Adrenal gland (tissue), 12 donors: ENCODE data around the gene NRIP2. TPM values are rescaled to one million over a fixed set of nuclear protein-coding genes. Genes with fewer than 3 reads are reported as not detected.

ENCODE experiments used
- DNase-seq, 7 donors: peaks; one replicate each; pipeline ENCODE4 v3.0.0-alpha.2; 2019 to 2020
- H3K27ac ChIP-seq, 5 donors: fragments of 200-600 bp; sonication (generic) in 4 of 5; 1 replicate in 3 of 5; 2 replicates in 2 of 5; pipeline versions ENCODE4 v1.5.1 to v1.8.0; 2016 to 2020; ENCODE audit warnings: mild to moderate bottlenecking in 1 of 5
- H3K27me3 ChIP-seq: fragments of 200-600 bp; 2 replicates; pipeline ENCODE4 v1.8.0; 2021
- H3K36me3 ChIP-seq, 2 donors: fragments of 200-600 bp; replicated peaks in 1 of 2; 1 replicate in 1 of 2; 2 replicates in 1 of 2; pipeline versions ENCODE4 v1.5.1 to v1.8.0; 2018 to 2022
- H3K4me1 ChIP-seq, 2 donors: fragments of 200-600 bp; replicated peaks in 1 of 2; 1 replicate in 1 of 2; 2 replicates in 1 of 2; pipeline versions ENCODE4 v1.5.1 to v1.8.0; 2018 to 2021
- H3K4me3 ChIP-seq, 4 donors: fragments of 200-600 bp; sonication (generic) in 3 of 4; one replicate each; pipeline ENCODE4 v1.5.1; 2016 to 2018
- H3K9me3 ChIP-seq, 3 donors: fragments of 200-600 bp; sonication (generic) in 1 of 3; replicated peaks in 1 of 3; 1 replicate in 2 of 3; 2 replicates in 1 of 3; pipeline versions ENCODE4 v1.5.1 to v1.8.0; 2016 to 2021
- POLR2A ChIP-seq, 2 donors: fragments of 450-650 bp; IDR thresholded peaks; one replicate each; pipeline ENCODE4 v1.6.1; 2017; ENCODE audit warnings: antibody characterized with exemption in 2 of 2, mild to moderate bottlenecking in 2 of 2, moderate library complexity in 1 of 2
- WGBS, 4 donors: extraction: QIAGEN DNeasy Blood & Tissue Kit in 2 of 4; methylation state at CpG; one replicate each; pipeline versions ENCODE4 v1.1.5 to v1.1.7; 2013 to 2017; 5-methylcytosine and 5-hydroxymethylcytosine counted together
- intact Hi-C, 2 donors: fragments of 100-400 bp; cut with DNase I; formaldehyde crosslinking; loops; one replicate each; pipeline versions ENCODE4 v1.14.1 to v1.15.0; 2022 to 2023
- polyA plus RNA-seq, 3 donors: library from polyadenylated mRNA; stranded (reverse); fragments of 200-250 nt in 2 of 3; fragments of 350-450 nt in 1 of 3; fragmentation: Illumina TruSeq in 1 of 3; extraction: RNeasy Lipid Tissue Mini Kit (QIAGEN cat#74804) in 1 of 3; gene quantifications; one replicate each; pipeline ENCODE4 v1.2.3, GENCODE V29; 2013 to 2014
- total RNA-seq, 9 donors: library from RNA; depleted of rRNA in 4 of 9; stranded (reverse); fragments of >200 nt in 4 of 9; fragments of 120-200 nt in 1 of 9; fragmentation: NEBNext Ultra II Directional in 1 of 9; extraction: Animal tissue kit (Norgen Biotek cat#: 25700) in 1 of 9; gene quantifications; one replicate each; pipeline versions ENCODE4 v1.1.0 to v1.2.4, GENCODE V29; 2013 to 2023
- TF ChIP-seq, protein P1 (sequence below), 6 experiments: fragments of 450-650 bp in 4 of 6; fragments of 200-600 bp in 2 of 6; sonication (generic) in 1 of 6; IDR thresholded peaks; 1 replicate in 5 of 6; 2 replicates in 1 of 6; pipeline versions ENCODE4 v1.5.1 to v1.8.0; 2016 to 2021; ENCODE audit warnings: antibody characterized with exemption in 6 of 6, mild to moderate bottlenecking in 2 of 6, moderate library complexity in 1 of 6
- donor health status: healthy with polysubstance abuse.
- donor health status: Bipolar disorder and iron deficiency.
- donor health status: DM: yes; HTN: yes; CAD: no.
- donor health status: DM: no; HTN: no; CAD: no.
- donor health status: DM: no; HTN: no; CAD: no.
- donor health status: DM: yes; HTN: yes; CAD: no.

The NRIP2 gene
- total and polyA plus RNA-seq, 12 donors = 0.87 to 9.1 (median 2.5) TPM

DNA sequence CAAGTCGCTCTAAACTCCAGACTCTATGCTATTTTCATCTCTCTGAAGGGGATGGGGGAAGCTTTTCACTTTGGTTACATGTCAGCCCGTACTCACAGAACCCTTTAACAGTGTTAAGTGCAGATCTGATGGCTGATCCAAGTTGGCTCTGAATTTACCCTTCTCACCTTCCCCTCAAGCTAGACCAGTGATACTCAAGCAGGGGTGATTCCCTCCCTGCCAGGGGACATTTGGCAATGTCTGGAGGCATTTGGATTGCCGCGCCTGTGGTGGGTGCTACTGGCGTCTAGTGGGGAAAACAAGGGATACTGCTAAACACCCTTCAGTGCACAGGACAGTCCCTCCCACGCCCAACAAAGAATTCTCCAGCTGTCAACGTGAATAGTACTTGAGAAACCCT lies 28.0 kb upstream of the NRIP2 start:
- Histone ChIP-seq H3K27ac (no peak overlapping the region), H3K4me1 (no peaks in the 10 kb centered on the region), H3K27me3 (no peaks in the 10 kb centered on the region), H3K9me3 (no peaks in the 10 kb centered on the region), H3K4me3 (no peak overlapping the region), H3K36me3 (no peaks in the 10 kb centered on the region)
- intact Hi-C loops = no loop called here
- 95 to 100% (median 96%) methylated on average over 5 to 7 of the region's 7 CpGs for WGBS, 4 donors
- no peak for DNase-seq
- TF ChIP-seq POLR2A (IDR thresholded peaks at IDR 0.05) = no peak
- TF ChIP-seq, protein P1, sequence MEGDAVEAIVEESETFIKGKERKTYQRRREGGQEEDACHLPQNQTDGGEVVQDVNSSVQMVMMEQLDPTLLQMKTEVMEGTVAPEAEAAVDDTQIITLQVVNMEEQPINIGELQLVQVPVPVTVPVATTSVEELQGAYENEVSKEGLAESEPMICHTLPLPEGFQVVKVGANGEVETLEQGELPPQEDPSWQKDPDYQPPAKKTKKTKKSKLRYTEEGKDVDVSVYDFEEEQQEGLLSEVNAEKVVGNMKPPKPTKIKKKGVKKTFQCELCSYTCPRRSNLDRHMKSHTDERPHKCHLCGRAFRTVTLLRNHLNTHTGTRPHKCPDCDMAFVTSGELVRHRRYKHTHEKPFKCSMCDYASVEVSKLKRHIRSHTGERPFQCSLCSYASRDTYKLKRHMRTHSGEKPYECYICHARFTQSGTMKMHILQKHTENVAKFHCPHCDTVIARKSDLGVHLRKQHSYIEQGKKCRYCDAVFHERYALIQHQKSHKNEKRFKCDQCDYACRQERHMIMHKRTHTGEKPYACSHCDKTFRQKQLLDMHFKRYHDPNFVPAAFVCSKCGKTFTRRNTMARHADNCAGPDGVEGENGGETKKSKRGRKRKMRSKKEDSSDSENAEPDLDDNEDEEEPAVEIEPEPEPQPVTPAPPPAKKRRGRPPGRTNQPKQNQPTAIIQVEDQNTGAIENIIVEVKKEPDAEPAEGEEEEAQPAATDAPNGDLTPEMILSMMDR (IDR thresholded peaks at IDR 0.05) = no peak

DNA sequence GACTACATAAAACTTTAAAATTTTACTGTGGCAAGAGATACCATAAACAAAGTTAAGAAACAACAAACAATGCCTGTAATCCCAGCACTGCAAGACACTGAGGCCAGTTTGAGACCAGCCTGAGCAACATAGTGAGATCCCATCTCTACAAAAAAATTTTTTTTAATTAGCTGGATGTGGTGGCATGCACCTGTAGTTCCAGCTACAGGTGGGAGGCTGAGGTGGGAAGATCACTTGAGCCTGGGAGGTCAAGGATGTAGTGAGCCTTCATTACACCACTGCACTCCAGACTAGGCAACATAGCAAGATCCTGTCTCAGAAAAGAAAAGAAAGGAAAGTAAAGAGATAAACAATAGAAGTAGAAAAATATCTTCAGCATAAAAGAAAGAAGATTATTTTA lies 25.3 kb upstream of the NRIP2 start:
- intact Hi-C loops = no loop called here
- H3K9me3 ChIP-seq = no peaks in the 10 kb centered on the region
- TF ChIP-seq POLR2A (IDR thresholded peaks at IDR 0.05) = no peak
- TF ChIP-seq, protein P1 (IDR thresholded peaks at IDR 0.05) = no peak
- no peaks in the 10 kb centered on the region for H3K36me3 ChIP-seq
- no peak overlapping the region for H3K27ac ChIP-seq
- no peaks in the 10 kb centered on the region for H3K27me3 ChIP-seq
- no peak overlapping the region for H3K4me3 ChIP-seq
- H3K4me1 ChIP-seq = no peaks in the 10 kb centered on the region
- DNase-seq = no peak

DNA sequence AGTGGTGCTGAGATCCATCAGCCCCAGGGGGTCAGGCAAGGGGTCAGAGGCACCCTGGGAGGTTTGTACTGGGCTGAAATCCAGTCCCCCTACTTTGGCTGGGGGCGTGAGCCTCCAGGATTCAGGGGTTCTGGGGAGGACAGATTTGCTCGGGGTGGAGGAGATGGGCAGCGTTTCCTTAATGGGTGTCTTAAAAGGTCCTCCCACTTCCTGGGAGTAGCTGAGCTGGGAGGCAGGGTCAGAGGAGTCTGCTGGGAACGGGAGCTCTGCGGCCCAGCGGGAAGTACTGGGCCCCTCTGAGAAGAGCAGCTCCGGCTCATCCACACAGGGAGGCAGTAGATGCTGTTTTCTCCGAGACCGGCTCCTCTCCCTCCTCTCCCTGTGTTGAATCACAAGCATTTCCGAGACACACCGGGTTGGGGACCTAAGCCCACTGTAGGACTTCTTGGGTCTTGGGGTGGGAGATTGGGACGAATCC lies 24.1 kb upstream of the NRIP2 start:
- DNase-seq = peak in 1 of 7 donors; percentile 38
- Histone ChIP-seq H3K36me3 (no peaks in the 10 kb centered on the region), H3K4me3 (no peak overlapping the region), H3K27me3 (no peaks in the 10 kb centered on the region), H3K4me1 (no peaks in the 10 kb centered on the region), H3K9me3 (no peaks in the 10 kb centered on the region), H3K27ac (peak overlapping the region in 2 of 5 donors; percentile 44 to 78)
- no peak for TF ChIP-seq POLR2A (IDR thresholded peaks at IDR 0.05)
- TF ChIP-seq, protein P1 (IDR thresholded peaks at IDR 0.05) = no peak
- intact Hi-C loops = loop anchor here in 1 of 2 donors (10.0 kb wide), 2 partner anchors 86 to 186 kb away; no protein-coding TSS in a partner anchor
- 80 to 92% (median 83%) methylated on average over 7 to 12 of the region's 12 CpGs for WGBS, 4 donors

DNA sequence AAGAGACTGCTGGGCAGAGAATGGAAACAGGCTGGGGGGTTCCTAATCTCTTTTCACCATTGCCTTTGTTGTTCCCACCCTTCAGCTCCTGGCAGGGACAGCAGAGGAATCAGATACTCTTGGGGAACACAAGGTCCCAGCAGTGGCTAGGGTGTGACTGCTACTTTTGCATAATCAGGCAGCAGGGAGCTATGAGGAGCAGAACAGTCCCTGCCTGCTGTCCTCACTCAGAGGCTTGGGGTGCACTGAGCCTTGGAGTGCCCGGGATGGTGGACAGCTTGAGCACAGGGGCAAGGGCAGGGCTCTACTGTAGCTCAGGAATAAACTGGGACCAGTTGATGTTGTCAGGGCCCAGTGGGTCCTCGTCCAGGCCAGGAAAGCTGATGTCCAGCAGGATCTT lies 23.5 kb upstream of the NRIP2 start:
- WGBS, 4 donors = 75 to 83% (median 79%) methylated on average over 1 to 2 of the region's 2 CpGs; no CpG with 5 or more reads in 1 of the 4 donors
- peak overlapping the region in 1 of 5 donors; percentile 78 for H3K27ac ChIP-seq
- H3K9me3 ChIP-seq = no peaks in the 10 kb centered on the region
- TF ChIP-seq POLR2A (IDR thresholded peaks at IDR 0.05) = no peak
- TF ChIP-seq, protein P1 (IDR thresholded peaks at IDR 0.05) = no peak
- H3K4me1 ChIP-seq = no peaks in the 10 kb centered on the region
- no peak overlapping the region for H3K4me3 ChIP-seq
- no peak for DNase-seq
- H3K27me3 ChIP-seq = no peaks in the 10 kb centered on the region
- no peaks in the 10 kb centered on the region for H3K36me3 ChIP-seq
- intact Hi-C loops = loop anchor here in 1 of 2 donors (10.0 kb wide), 2 partner anchors 86 to 186 kb away; no protein-coding TSS in a partner anchor
